ENCODE measurements around the gene TARP.

TARP gene

DNA sequence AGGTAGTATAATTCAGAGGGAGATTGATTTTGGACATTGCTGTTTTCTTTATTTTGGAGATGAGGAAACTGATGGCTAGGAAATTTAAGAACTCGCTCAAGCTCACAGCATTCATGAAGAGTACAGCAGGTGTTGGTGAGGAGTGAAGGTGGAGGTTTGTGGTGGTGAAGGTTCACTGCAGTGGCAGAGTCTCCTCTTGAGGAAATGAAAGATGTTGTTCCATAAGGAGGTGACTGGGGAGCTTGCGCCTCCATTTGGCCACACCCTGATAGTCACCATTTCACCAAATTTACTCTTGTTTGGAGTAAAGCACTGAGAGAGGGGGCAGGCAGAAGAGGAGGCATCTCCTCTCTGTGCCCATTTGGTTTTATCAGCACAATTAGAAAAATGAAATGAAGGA lies 46.4 kb upstream of the TARP start:
- Histone ChIP-seq H4K5ac (ENCODE audit: low read length) (no peak overlapping the region), H2BK15ac (replicated peaks; ENCODE audit: low read depth) (no peak overlapping the region), H3K4ac (ENCODE audit: low read depth, low read length) (no peak overlapping the region), H3K23ac (ENCODE audit: low read length) (no peak overlapping the region), H3K18ac (ENCODE audit: low read length) (no peak overlapping the region), H3K27ac (ENCODE audit: low read depth, low read length) (no peak overlapping the region), H3K9ac (ENCODE audit: low read length) (no peak overlapping the region), H3K36me3 (ENCODE audit: control insufficient read depth, insufficient read depth, low read length) (no peaks in the 10 kb centered on the region), H2BK120ac (ENCODE audit: low read depth, low read length) (no peak overlapping the region), H4K8ac (ENCODE audit: low read depth, low read length) (no peak overlapping the region), H3K4me3 (ENCODE audit: low read length) (no peak overlapping the region), H3K27me3 (ENCODE audit: insufficient read depth, low read length, poor library complexity) (no peaks in the 10 kb centered on the region), H3K4me2 (ENCODE audit: low read length) (no peak overlapping the region), H3K4me1 (ENCODE audit: control insufficient read depth, low read depth, low read length) (no peaks in the 10 kb centered on the region), H2BK5ac (ENCODE audit: low read length) (no peak overlapping the region), H2AK5ac (ENCODE audit: low read length) (no peak overlapping the region), H3K56ac (ENCODE audit: low read length) (no peak overlapping the region), H3K79me2 (ENCODE audit: control insufficient read depth, insufficient read depth, low read length) (no peaks in the 10 kb centered on the region), H3K79me1 (ENCODE audit: low read length) (no peaks in the 10 kb centered on the region)
- WGBS (ENCODE audit: extremely low coverage, insufficient coverage, low lambda C conversion rate): no CpG with 5 or more reads among the region's 2 CpGs
- DNase-seq: no peak

DNA sequence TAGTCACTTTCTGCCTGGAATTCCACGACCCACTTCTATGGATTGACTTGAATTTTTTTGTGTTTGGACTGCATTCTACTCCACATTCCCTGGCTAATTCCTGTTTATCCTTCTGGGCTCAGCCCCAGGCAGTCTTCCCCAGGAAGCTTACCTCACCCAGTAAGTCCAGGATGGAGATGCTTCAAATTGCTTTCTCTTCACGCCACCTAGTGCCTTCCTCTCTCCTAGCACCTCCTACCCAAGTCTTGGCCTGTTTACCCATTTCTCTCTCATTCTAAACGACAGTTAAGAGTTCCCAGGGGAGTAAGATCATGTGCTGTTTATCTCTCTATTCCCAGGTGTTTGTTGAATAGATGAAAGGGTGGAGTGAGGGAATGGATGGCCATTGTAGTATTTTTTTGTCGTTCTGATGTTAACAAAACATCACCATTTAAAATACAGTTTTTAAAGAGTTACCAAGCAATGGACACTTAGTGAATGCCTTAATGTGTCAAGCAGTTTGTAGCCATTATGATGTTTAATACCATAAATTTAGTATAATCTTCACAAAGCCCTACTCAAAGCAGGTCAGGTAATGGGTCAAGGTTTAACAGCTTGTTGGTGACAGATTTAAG lies 45.5 kb upstream of the TARP start:
- H3K23ac ChIP-seq (ENCODE audit: low read length): no peak overlapping the region
- no peak overlapping the region for H2BK120ac ChIP-seq (ENCODE audit: low read depth, low read length)
- no peak overlapping the region for H3K4me3 ChIP-seq (ENCODE audit: low read length)
- no CpG with 5 or more reads among the region's 4 CpGs for WGBS (ENCODE audit: extremely low coverage, insufficient coverage, low lambda C conversion rate)
- no peak overlapping the region for H2BK15ac ChIP-seq (replicated peaks; ENCODE audit: low read depth)
- H3K27me3 ChIP-seq (ENCODE audit: insufficient read depth, low read length, poor library complexity): no peaks in the 10 kb centered on the region
- H3K9ac ChIP-seq (ENCODE audit: low read length): no peak overlapping the region
- H3K36me3 ChIP-seq (ENCODE audit: control insufficient read depth, insufficient read depth, low read length): no peaks in the 10 kb centered on the region
- DNase-seq: peak; percentile 97
- H2BK5ac ChIP-seq (ENCODE audit: low read length): no peak overlapping the region
- H3K56ac ChIP-seq (ENCODE audit: low read length): no peak overlapping the region
- no peak overlapping the region for H3K4ac ChIP-seq (ENCODE audit: low read depth, low read length)
- H2AK5ac ChIP-seq (ENCODE audit: low read length): no peak overlapping the region
- no peak overlapping the region for H3K18ac ChIP-seq (ENCODE audit: low read length)
- H4K5ac ChIP-seq (ENCODE audit: low read length): no peak overlapping the region
- no peak overlapping the region for H3K27ac ChIP-seq (ENCODE audit: low read depth, low read length)
- H3K4me1 ChIP-seq (ENCODE audit: control insufficient read depth, low read depth, low read length): no peaks in the 10 kb centered on the region
- no peak overlapping the region for H3K4me2 ChIP-seq (ENCODE audit: low read length)
- no peaks in the 10 kb centered on the region for H3K79me1 ChIP-seq (ENCODE audit: low read length)
- no peak overlapping the region for H4K8ac ChIP-seq (ENCODE audit: low read depth, low read length)
- H3K79me2 ChIP-seq (ENCODE audit: control insufficient read depth, insufficient read depth, low read length): no peaks in the 10 kb centered on the region

DNA sequence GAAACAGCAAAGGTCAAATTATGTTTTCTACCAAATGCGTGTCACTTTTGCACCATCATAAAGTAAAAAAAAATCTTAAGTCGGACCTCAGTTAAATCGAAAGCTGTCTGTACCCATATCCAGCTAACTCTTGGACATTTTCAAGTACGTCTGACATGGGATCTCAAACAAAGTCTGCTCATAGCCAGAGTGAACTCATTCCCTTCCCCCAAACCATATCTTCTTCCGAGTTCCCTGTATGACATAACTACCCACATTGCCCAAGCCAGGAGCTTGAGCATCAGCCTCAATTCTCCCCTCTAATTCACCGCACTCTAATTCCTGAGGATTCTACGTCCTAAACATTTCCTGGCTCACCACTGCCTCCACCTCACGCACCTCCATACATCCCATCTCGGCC lies 44.8 kb upstream of the TARP start:
- Histone ChIP-seq H3K79me1 (ENCODE audit: low read length) (no peaks in the 10 kb centered on the region), H2BK120ac (ENCODE audit: low read depth, low read length) (no peak overlapping the region), H3K27me3 (ENCODE audit: insufficient read depth, low read length, poor library complexity) (no peaks in the 10 kb centered on the region), H3K18ac (ENCODE audit: low read length) (no peak overlapping the region), H3K56ac (ENCODE audit: low read length) (no peak overlapping the region), H3K27ac (ENCODE audit: low read depth, low read length) (no peak overlapping the region), H2BK15ac (replicated peaks; ENCODE audit: low read depth) (no peak overlapping the region), H3K4me1 (ENCODE audit: control insufficient read depth, low read depth, low read length) (no peaks in the 10 kb centered on the region), H3K4ac (ENCODE audit: low read depth, low read length) (no peak overlapping the region), H3K4me2 (ENCODE audit: low read length) (no peak overlapping the region), H2BK5ac (ENCODE audit: low read length) (no peak overlapping the region), H3K4me3 (ENCODE audit: low read length) (no peak overlapping the region), H3K79me2 (ENCODE audit: control insufficient read depth, insufficient read depth, low read length) (no peaks in the 10 kb centered on the region), H4K8ac (ENCODE audit: low read depth, low read length) (no peak overlapping the region), H3K23ac (ENCODE audit: low read length) (no peak overlapping the region), H4K5ac (ENCODE audit: low read length) (no peak overlapping the region), H3K9ac (ENCODE audit: low read length) (no peak overlapping the region), H2AK5ac (ENCODE audit: low read length) (no peak overlapping the region), H3K36me3 (ENCODE audit: control insufficient read depth, insufficient read depth, low read length) (no peaks in the 10 kb centered on the region)
- no CpG with 5 or more reads among the region's 9 CpGs for WGBS (ENCODE audit: extremely low coverage, insufficient coverage, low lambda C conversion rate)
- no peak for DNase-seq

DNA sequence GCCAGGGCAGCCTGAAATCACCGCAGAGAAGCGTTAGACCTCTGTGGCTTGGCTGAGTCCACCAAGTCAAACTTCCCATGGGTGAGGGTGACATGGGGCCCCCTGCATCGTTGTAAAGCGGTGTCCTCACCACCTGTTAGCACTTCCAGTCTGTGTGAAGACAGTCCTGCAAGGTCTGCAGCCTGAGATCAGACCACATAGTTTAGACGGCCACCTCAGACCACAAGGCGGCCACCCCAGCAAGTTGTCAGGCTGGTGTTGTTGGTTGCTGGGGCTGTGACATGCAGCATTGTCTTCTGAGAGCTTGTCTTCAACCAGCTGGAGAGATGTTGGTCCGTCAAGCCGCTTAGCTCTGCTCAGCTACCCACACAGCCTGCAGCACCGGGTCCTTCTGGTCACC lies 44.1 kb upstream of the TARP start:
- no peaks in the 10 kb centered on the region for H3K27me3 ChIP-seq (ENCODE audit: insufficient read depth, low read length, poor library complexity)
- H3K4ac ChIP-seq (ENCODE audit: low read depth, low read length): no peak overlapping the region
- no peak overlapping the region for H4K5ac ChIP-seq (ENCODE audit: low read length)
- peak; percentile 37 for DNase-seq
- H3K4me2 ChIP-seq (ENCODE audit: low read length): no peak overlapping the region
- H3K36me3 ChIP-seq (ENCODE audit: control insufficient read depth, insufficient read depth, low read length): no peaks in the 10 kb centered on the region
- H4K8ac ChIP-seq (ENCODE audit: low read depth, low read length): no peak overlapping the region
- no peak overlapping the region for H3K18ac ChIP-seq (ENCODE audit: low read length)
- no peak overlapping the region for H3K23ac ChIP-seq (ENCODE audit: low read length)
- no peak overlapping the region for H3K56ac ChIP-seq (ENCODE audit: low read length)
- no peak overlapping the region for H2BK15ac ChIP-seq (replicated peaks; ENCODE audit: low read depth)
- WGBS (ENCODE audit: extremely low coverage, insufficient coverage, low lambda C conversion rate): no CpG with 5 or more reads among the region's 9 CpGs
- H3K27ac ChIP-seq (ENCODE audit: low read depth, low read length): no peak overlapping the region
- no peaks in the 10 kb centered on the region for H3K4me1 ChIP-seq (ENCODE audit: control insufficient read depth, low read depth, low read length)
- H2BK5ac ChIP-seq (ENCODE audit: low read length): no peak overlapping the region
- no peak overlapping the region for H2BK120ac ChIP-seq (ENCODE audit: low read depth, low read length)
- H3K79me1 ChIP-seq (ENCODE audit: low read length): no peaks in the 10 kb centered on the region
- H2AK5ac ChIP-seq (ENCODE audit: low read length): no peak overlapping the region
- H3K79me2 ChIP-seq (ENCODE audit: control insufficient read depth, insufficient read depth, low read length): no peaks in the 10 kb centered on the region
- no peak overlapping the region for H3K4me3 ChIP-seq (ENCODE audit: low read length)
- no peak overlapping the region for H3K9ac ChIP-seq (ENCODE audit: low read length)

DNA sequence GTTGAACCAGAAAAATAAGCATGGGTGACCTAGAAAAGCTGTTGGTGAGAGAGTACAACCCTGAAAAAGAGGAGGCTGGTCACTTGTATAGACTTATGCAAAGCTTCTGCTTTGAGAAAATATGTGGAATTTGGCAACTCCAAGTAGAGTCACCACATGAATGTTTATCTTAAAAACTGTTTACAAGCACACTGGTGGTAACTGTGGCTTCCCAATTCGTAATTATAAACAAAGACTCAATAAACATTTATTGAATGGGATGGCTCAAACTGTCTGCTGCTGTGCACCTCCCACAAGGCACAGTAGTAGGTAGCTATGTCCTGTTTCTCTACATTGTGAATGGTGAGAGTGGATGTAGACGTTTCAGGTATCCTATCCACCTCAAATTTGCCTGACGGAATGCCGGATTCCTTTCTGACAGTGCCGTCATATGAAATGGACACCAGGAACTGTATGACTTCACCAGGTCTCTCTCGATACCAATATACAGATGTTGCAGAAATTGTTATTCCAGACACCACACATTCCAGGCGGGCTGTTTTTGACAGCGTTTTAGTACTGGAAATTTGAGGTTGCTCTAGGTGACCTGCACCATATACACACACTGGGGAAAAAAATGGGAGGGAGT lies 43.4 kb upstream of the TARP start:
- no peak overlapping the region for H3K4me2 ChIP-seq (ENCODE audit: low read length)

DNA sequence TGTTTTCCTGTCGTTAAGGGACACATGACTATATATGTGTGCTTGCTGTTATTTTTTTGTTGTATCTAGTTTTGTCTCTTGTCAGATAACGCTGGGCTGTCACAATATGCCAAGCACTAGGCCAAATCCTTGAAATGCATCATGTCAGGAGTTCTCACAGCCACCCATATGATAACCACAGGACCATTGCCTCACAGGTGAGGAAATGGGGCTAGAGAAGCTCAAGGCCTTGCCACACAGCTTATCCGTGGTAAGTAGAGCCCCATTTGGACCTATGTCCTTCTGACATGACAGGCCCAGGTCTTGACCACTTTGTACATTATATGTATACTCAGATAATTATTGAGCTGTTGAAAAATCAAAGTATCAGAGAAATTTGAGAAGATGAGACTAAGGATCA lies 42.0 kb upstream of the TARP start:
- Histone ChIP-seq H3K9ac (ENCODE audit: low read length) (no peak overlapping the region), H3K79me2 (ENCODE audit: control insufficient read depth, insufficient read depth, low read length) (no peaks in the 10 kb centered on the region), H2AK5ac (ENCODE audit: low read length) (no peak overlapping the region), H2BK15ac (replicated peaks; ENCODE audit: low read depth) (no peak overlapping the region), H4K5ac (ENCODE audit: low read length) (no peak overlapping the region), H3K18ac (ENCODE audit: low read length) (no peak overlapping the region), H2BK5ac (ENCODE audit: low read length) (no peak overlapping the region), H3K79me1 (ENCODE audit: low read length) (no peaks in the 10 kb centered on the region), H3K27ac (ENCODE audit: low read depth, low read length) (no peak overlapping the region), H3K4me2 (ENCODE audit: low read length) (no peak overlapping the region), H3K4me1 (ENCODE audit: control insufficient read depth, low read depth, low read length) (no peaks in the 10 kb centered on the region), H3K4me3 (ENCODE audit: low read length) (no peak overlapping the region), H3K4ac (ENCODE audit: low read depth, low read length) (no peak overlapping the region), H2BK120ac (ENCODE audit: low read depth, low read length) (no peak overlapping the region), H3K27me3 (ENCODE audit: insufficient read depth, low read length, poor library complexity) (no peaks in the 10 kb centered on the region), H3K23ac (ENCODE audit: low read length) (no peak overlapping the region), H3K56ac (ENCODE audit: low read length) (no peak overlapping the region), H3K36me3 (ENCODE audit: control insufficient read depth, insufficient read depth, low read length) (no peaks in the 10 kb centered on the region), H4K8ac (ENCODE audit: low read depth, low read length) (no peak overlapping the region)
- no peak for DNase-seq
- whole genome bisulfite sequencing (ENCODE audit: extremely low coverage, insufficient coverage, low lambda C conversion rate): no CpG with 5 or more reads among the region's 3 CpGs

More for the DNA sequence above, 43.4 kb upstream of the TARP start:
- Histone ChIP-seq H3K56ac (ENCODE audit: low read length) (no peak overlapping the region), H3K27me3 (ENCODE audit: insufficient read depth, low read length, poor library complexity) (no peaks in the 10 kb centered on the region), H2BK120ac (ENCODE audit: low read depth, low read length) (no peak overlapping the region), H2BK15ac (replicated peaks; ENCODE audit: low read depth) (no peak overlapping the region), H4K8ac (ENCODE audit: low read depth, low read length) (no peak overlapping the region), H3K4ac (ENCODE audit: low read depth, low read length) (no peak overlapping the region), H3K27ac (ENCODE audit: low read depth, low read length) (no peak overlapping the region), H4K5ac (ENCODE audit: low read length) (no peak overlapping the region), H3K36me3 (ENCODE audit: control insufficient read depth, insufficient read depth, low read length) (no peaks in the 10 kb centered on the region), H2AK5ac (ENCODE audit: low read length) (no peak overlapping the region), H3K79me2 (ENCODE audit: control insufficient read depth, insufficient read depth, low read length) (no peaks in the 10 kb centered on the region), H3K4me1 (ENCODE audit: control insufficient read depth, low read depth, low read length) (no peaks in the 10 kb centered on the region), H3K79me1 (ENCODE audit: low read length) (no peaks in the 10 kb centered on the region), H3K23ac (ENCODE audit: low read length) (no peak overlapping the region), H3K9ac (ENCODE audit: low read length) (no peak overlapping the region), H2BK5ac (ENCODE audit: low read length) (no peak overlapping the region), H3K4me3 (ENCODE audit: low read length) (no peak overlapping the region), H3K18ac (ENCODE audit: low read length) (no peak overlapping the region)
- DNase-seq: no peak
- whole genome bisulfite sequencing (ENCODE audit: extremely low coverage, insufficient coverage, low lambda C conversion rate): no CpG with 5 or more reads among the region's 8 CpGs

Measured in mesendoderm (in vitro differentiated cells).